Endometrium (tissue), 2 donors: ENCODE results near the gene DVL2.
"Not testable (repeated sequence)": the region's sequence is repeated elsewhere in the genome, so short reads cannot be mapped to it uniquely, and the experiment has no call there.

Experiments used
- FAIRE-seq: peaks from 2 replicates; lab custom pipeline; 2012; peaks lifted over from hg19 to GRCh38; lab: Jason Lieb, UNC
- donor health status: control.
- donor health status: control.

DVL2 gene

GRCh38 chr17:7256766-7257456, 22.6 kb upstream of the DVL2 start:
- no peak for FAIRE-seq

GRCh38 chr17:7254511-7254910, 20.2 kb upstream of the DVL2 start:
- no peak for FAIRE-seq

GRCh38 chr17:7253082-7253481, 18.8 kb upstream of the DVL2 start:
- FAIRE-seq, result no peak

GRCh38 chr17:7252176-7253043, 18.1 kb upstream of the DVL2 start, which contains the start of gene ELP5:
Gene ELP5, plus strand, starts transcription at chr17:7252215. Its CDS starts 336 bp downstream, at chr17:7252551.
- FAIRE-seq, result no peak

- FAIRE-seq, result peak; percentile 97
Measured at GRCh38 chr17:7251661-7252175, 17.4 kb upstream of the DVL2 start, which contains the start of gene CTDNEP1. Gene CTDNEP1, minus strand, starts transcription at chr17:7251734. Its CDS starts 438 bp downstream, at chr17:7251296.

GRCh38 chr17:7250695-7251627, 16.6 kb upstream of the DVL2 start:
- FAIRE-seq, result no peak

- FAIRE-seq, result no peak
Measured at GRCh38 chr17:7249830-7250229, 15.5 kb upstream of the DVL2 start.

GRCh38 chr17:7249214-7249613, 14.9 kb upstream of the DVL2 start:
- FAIRE-seq, result no peak

GRCh38 chr17:7248796-7249195, 14.5 kb upstream of the DVL2 start:
- FAIRE-seq, result no peak

GRCh38 chr17:7246779-7247178, 12.5 kb upstream of the DVL2 start:
- FAIRE-seq, result no peak

- not testable (repeated sequence) for FAIRE-seq
Measured at GRCh38 chr17:7243838-7244237, 9.5 kb upstream of the DVL2 start.

- FAIRE-seq, result no peak
Measured at GRCh38 chr17:7243453-7243729, 9.1 kb upstream of the DVL2 start.

- FAIRE-seq, result peak; percentile 43
Measured at GRCh38 chr17:7242717-7243452, 8.6 kb upstream of the DVL2 start.

- peak; percentile 55 for FAIRE-seq
Measured at GRCh38 chr17:7241783-7242716, 7.7 kb upstream of the DVL2 start, which contains the start of gene GABARAP. Gene GABARAP, minus strand, starts transcription at chr17:7242449. Its CDS starts 119 bp downstream, at chr17:7242330.

- no peak for FAIRE-seq
Measured at GRCh38 chr17:7241090-7241733, 6.9 kb upstream of the DVL2 start.

- no peak for FAIRE-seq
Measured at GRCh38 chr17:7240375-7240774, 6.1 kb upstream of the DVL2 start.

GRCh38 chr17:7239091-7240027, 5.0 kb upstream of the DVL2 start, which contains the start of gene PHF23:
Gene PHF23, minus strand, starts transcription at chr17:7239457. Its CDS starts 178 bp downstream, at chr17:7239279.
- FAIRE-seq, result peak; percentile 96

- FAIRE-seq, result no peak
Measured at GRCh38 chr17:7238420-7239090, 4.2 kb upstream of the DVL2 start.
